HepG2 (cell line): ENCODE results near the gene CLDN22. TPM values are rescaled to one million over a fixed set of nuclear protein-coding genes. Genes with fewer than 3 reads are reported as not detected.

Experiments
- ATAC-seq: fragments of 200-7000 bp; cut with Tn5 transposase; 3 replicates; pipeline ENCODE4 v1.9.1; 2020; ENCODE audit warnings: mild to moderate bottlenecking, moderate library complexity
- BruUV-seq: library from RNA; stranded (reverse); fragments of 400-500 nt; replicated peaks from 2 replicates; lab custom pipeline; 2021; lab: Mats Ljungman, UMichigan
- CTCF ChIA-PET: fragments of 300-600 bp; formaldehyde crosslinking; extraction: SDS; loops from one replicate; lab custom pipeline; 2021; ENCODE audit warnings: low total read pairs, inconsistent platforms, low intra/inter-chr PET ratio; lab: Yijun Ruan, JAX
- POLR2A ChIA-PET: fragments of 350-600 bp; sonication (Branson Sonifier 250); formaldehyde crosslinking; loops from one replicate; lab custom pipeline; 2020; ENCODE audit warnings: antibody characterized with exemption, inconsistent platforms; lab: Yijun Ruan, JAX
- DNase-seq: peaks from one replicate; pipeline ENCODE4 v3.0.0-alpha.2; 2015; ENCODE audit warnings: low spot score
- FAIRE-seq: peaks from 3 replicates; lab custom pipeline; 2011; peaks lifted over from hg19 to GRCh38; lab: Jason Lieb, UNC
- H2AFZ ChIP-seq: one replicate; pipeline ENCODE4 v1.6.1; 2011; ENCODE audit warnings: low read length, inconsistent platforms
- H3K27ac ChIP-seq: fragments of 300-600 bp; 3 replicates; pipeline ENCODE4 v1.8.0; 2011; ENCODE audit warnings: mixed run types, mild to moderate bottlenecking, mixed read lengths, low read length, inconsistent platforms; ENCODE audit not compliant: insufficient read depth; ENCODE audit errors: extremely low read length
- H3K27me3 ChIP-seq, 2 experiments: fragments of 200-600 bp in 1 of 2; 2 replicates in 1 of 2; 3 replicates in 1 of 2; pipeline versions ENCODE4 v1.6.0 to v1.8.0; 2011; ENCODE audit warnings: low read length in 2 of 2, mild to moderate bottlenecking in 2 of 2, moderate library complexity in 2 of 2, inconsistent platforms in 1 of 2; ENCODE audit not compliant: insufficient read depth in 2 of 2, control insufficient read depth in 1 of 2
- H3K36me3 ChIP-seq, 2 experiments: fragments of 200-600 bp in 1 of 2; replicated peaks in 1 of 2; 2 replicates in 1 of 2; 3 replicates in 1 of 2; pipeline versions ENCODE4 v1.5.1 to v1.8.0; 2011; ENCODE audit warnings: low read length in 2 of 2, inconsistent platforms in 1 of 2; ENCODE audit not compliant: insufficient read depth in 2 of 2, control insufficient read depth in 1 of 2
- H3K4me1 ChIP-seq: 2 replicates; pipeline ENCODE4 v1.5.1; 2012; ENCODE audit warnings: low read length, inconsistent platforms; ENCODE audit not compliant: insufficient read depth
- H3K4me2 ChIP-seq: 2 replicates; pipeline ENCODE4 v1.6.0; 2011; ENCODE audit warnings: low read depth, low read length, inconsistent platforms
- H3K4me3 ChIP-seq, 3 experiments: fragments of 200-600 bp in 1 of 3; sonication (generic), shearing (Covaris generic) in 1 of 3; replicated peaks in 1 of 3; 2 replicates each; pipeline ENCODE4 v1.5.1; 2011 to 2016; ENCODE audit warnings: low read length in 3 of 3, inconsistent platforms in 2 of 3, low read depth in 2 of 3, mild to moderate bottlenecking in 2 of 3, control low read depth in 1 of 3, mixed read lengths in 1 of 3; ENCODE audit not compliant: insufficient read depth in 1 of 3
- H3K79me2 ChIP-seq: one replicate; pipeline ENCODE4 v1.6.1; 2011; ENCODE audit warnings: low read length, inconsistent platforms; ENCODE audit not compliant: insufficient read depth
- H3K9ac ChIP-seq: 2 replicates; pipeline ENCODE4 v1.6.0; 2011; ENCODE audit warnings: mild to moderate bottlenecking, low read depth, low read length, inconsistent platforms; ENCODE audit not compliant: insufficient read depth
- H3K9me3 ChIP-seq: 2 replicates; pipeline ENCODE4 v1.5.1; 2012; ENCODE audit warnings: mild to moderate bottlenecking, low read length
- H4K20me1 ChIP-seq: 2 replicates; pipeline ENCODE4 v1.6.0; 2011; ENCODE audit warnings: inconsistent platforms, mild to moderate bottlenecking, low read length, moderate library complexity; ENCODE audit not compliant: insufficient read depth
- DR1 ChIP-seq: sonication (generic); formaldehyde crosslinking; IDR thresholded peaks from 2 replicates; pipeline ENCODE4 v1.8.0; 2021; ENCODE audit warnings: mild to moderate bottlenecking, missing genetic modification reagents, inconsistent platforms
- EED ChIP-seq: sonication (generic); formaldehyde crosslinking; IDR thresholded peaks from 2 replicates; pipeline ENCODE4 v1.5.0; 2020; ENCODE audit warnings: mild to moderate bottlenecking, missing genetic modification reagents
- FOXA1 ChIP-seq, 2 experiments: fragments of 450-650 bp in 1 of 2; sonication (generic) in 1 of 2; formaldehyde crosslinking in 1 of 2; IDR thresholded peaks; 2 replicates each; pipeline versions ENCODE4 v1.4.0 to v1.6.1; 2016 to 2020; ENCODE audit warnings: missing genetic modification reagents in 1 of 2
- KLF6 ChIP-seq: IDR thresholded peaks from 2 replicates; pipeline ENCODE4 v1.8.0; 2016; ENCODE audit warnings: missing biosample characterization, missing genetic modification reagents
- MBD4 ChIP-seq: IDR thresholded peaks from 2 replicates; pipeline ENCODE4 v1.6.1; 2012; ENCODE audit warnings: low read length, inconsistent platforms, borderline replicate concordance
- NAIF1 ChIP-seq: sonication (generic); formaldehyde crosslinking; IDR thresholded peaks from 2 replicates; pipeline ENCODE4 v1.5.0; 2020; ENCODE audit warnings: mild to moderate bottlenecking, missing genetic modification reagents, borderline replicate concordance
- SOX5 ChIP-seq: IDR thresholded peaks from 2 replicates; pipeline ENCODE4 v1.6.1; 2016; ENCODE audit warnings: borderline replicate concordance
- STAT6 ChIP-seq: sonication (generic); formaldehyde crosslinking; IDR thresholded peaks from 2 replicates; pipeline ENCODE4 v1.4.0; 2020; ENCODE audit warnings: missing genetic modification reagents, mild to moderate bottlenecking, borderline replicate concordance
- ZNF652 ChIP-seq: IDR thresholded peaks from 2 replicates; pipeline ENCODE4 v1.6.1; 2016; ENCODE audit warnings: low read depth, borderline replicate concordance
- ZNF691 ChIP-seq: sonication (generic); formaldehyde crosslinking; IDR thresholded peaks from 2 replicates; pipeline ENCODE4 v1.4.0; 2020; ENCODE audit warnings: missing genetic modification reagents, low read depth, mild to moderate bottlenecking, borderline replicate concordance
- ZNF703 ChIP-seq: sonication (generic); formaldehyde crosslinking; IDR thresholded peaks from 2 replicates; pipeline ENCODE4 v1.5.1; 2020; ENCODE audit warnings: missing genetic modification reagents, mild to moderate bottlenecking, moderate library complexity, borderline replicate concordance
- ZNF773 ChIP-seq: sonication (generic); formaldehyde crosslinking; IDR thresholded peaks from 2 replicates; pipeline ENCODE4 v1.4.0; 2020; ENCODE audit warnings: missing genetic modification reagents, borderline replicate concordance
- ZNF879 ChIP-seq: sonication (generic); formaldehyde crosslinking; IDR thresholded peaks from 2 replicates; pipeline ENCODE4 v1.8.1; 2023; ENCODE audit warnings: missing genetic modification reagents
- WGBS: methylation state at CpG from one replicate; pipeline ENCODE4 v1.1.6; 2017; ENCODE audit warnings: low lambda C conversion rate; 5-methylcytosine and 5-hydroxymethylcytosine counted together
- in situ Hi-C: cut with HindIII; loops from 2 replicates; pipeline ENCODE4 v1.10.0; 2017; ENCODE audit warnings: low pct_unique_long_range_greater_than_20kb; ENCODE audit not compliant: extremely low pct_ligation_motif_present
- intact Hi-C: fragments of 100-400 bp; cut with micrococcal nuclease; formaldehyde crosslinking; loops from one replicate; pipeline ENCODE4 v1.10.0; 2022; ENCODE audit not compliant: unreplicated experiment
- polyA plus RNA-seq, 8 experiments: library from polyadenylated mRNA; depleted of rRNA in 3 of 8; stranded (reverse) in 7 of 8; unstranded in 1 of 8; fragments of >200 nt; fragmentation: Illumina TruSeq in 4 of 8; extraction: Trizol in 4 of 8; gene quantifications; 2 replicates each; pipeline versions ENCODE4 v1.2.1 to v1.2.3, GENCODE V29; 2011 to 2016; ENCODE audit warnings: low read depth in 4 of 8, missing spikeins in 1 of 8, mixed read lengths in 1 of 8; ENCODE audit not compliant: insufficient read depth in 1 of 8
- total RNA-seq, 5 experiments: library from RNA; depleted of rRNA; stranded (reverse); fragments of >200 nt; fragmentation: Illumina TruSeq; extraction: Trizol; gene quantifications; 2 replicates each; pipeline ENCODE4 v1.2.3, GENCODE V29; 2016; ENCODE audit warnings: low read depth in 1 of 5
- TF ChIP-seq, protein P1 (sequence below): sonication (generic); formaldehyde crosslinking; IDR thresholded peaks from 2 replicates; pipeline ENCODE4 v1.9.0; 2021; ENCODE audit warnings: missing genetic modification reagents, mild to moderate bottlenecking, borderline replicate concordance

Gene CLDN22
- total and polyA plus RNA-seq, 2 of the 13 experiments (the other 11 are each of a cell fraction or from before 2014, with no cell fraction given): 0.07 TPM; not detected in 1

GRCh38 chr4:183337349-183337748 lies 17.3 kb upstream of the CLDN22 start:
- ATAC-seq (peak; percentile 29; the same call in 2 of the 3 replicates), DNase-seq (no peak), FAIRE-seq (no peak)
- in situ Hi-C loops (no loop called here), intact Hi-C loops (no loop called here)
- BruUV-seq: no TSS peak
- Histone ChIP-seq H4K20me1 (no peaks in the 10 kb centered on the region), H3K4me3 (no peak overlapping the region), H3K36me3 (no peaks in the 10 kb centered on the region), H3K9me3 (no peaks in the 10 kb centered on the region), H3K27me3 (no peaks in the 10 kb centered on the region; a peak in 1 of 5 replicates), H3K4me1 (peaks cover 9% of the 10 kb centered on the region), H3K79me2 (no peaks in the 10 kb centered on the region), H3K4me2 (no peak overlapping the region), H3K9ac (no peak overlapping the region), H3K27ac (no peak overlapping the region), H2AFZ (no peak overlapping the region)
- 67% methylated on average over 8 of the region's 9 CpGs for WGBS
- POLR2A ChIA-PET: no interaction called here
- CTCF ChIA-PET: no interaction called here
- no peak for TF ChIP-seq FOXA1 (IDR thresholded peaks at IDR 0.05)
- TF ChIP-seq FOXA1 (CRISPR knock-in tag; IDR thresholded peaks at IDR 0.05): no peak
- TF ChIP-seq NAIF1 (CRISPR knock-in tag): no peak
- no peak for TF ChIP-seq SOX5 (CRISPR knock-in tag)
- no peak for TF ChIP-seq ZNF773 (CRISPR knock-in tag)
- TF ChIP-seq DR1 (CRISPR knock-in tag): no peak

- ATAC-seq: no peak
- no peak overlapping the region for H2AFZ ChIP-seq
- TF ChIP-seq KLF6: no peak
- TF ChIP-seq, protein P1, sequence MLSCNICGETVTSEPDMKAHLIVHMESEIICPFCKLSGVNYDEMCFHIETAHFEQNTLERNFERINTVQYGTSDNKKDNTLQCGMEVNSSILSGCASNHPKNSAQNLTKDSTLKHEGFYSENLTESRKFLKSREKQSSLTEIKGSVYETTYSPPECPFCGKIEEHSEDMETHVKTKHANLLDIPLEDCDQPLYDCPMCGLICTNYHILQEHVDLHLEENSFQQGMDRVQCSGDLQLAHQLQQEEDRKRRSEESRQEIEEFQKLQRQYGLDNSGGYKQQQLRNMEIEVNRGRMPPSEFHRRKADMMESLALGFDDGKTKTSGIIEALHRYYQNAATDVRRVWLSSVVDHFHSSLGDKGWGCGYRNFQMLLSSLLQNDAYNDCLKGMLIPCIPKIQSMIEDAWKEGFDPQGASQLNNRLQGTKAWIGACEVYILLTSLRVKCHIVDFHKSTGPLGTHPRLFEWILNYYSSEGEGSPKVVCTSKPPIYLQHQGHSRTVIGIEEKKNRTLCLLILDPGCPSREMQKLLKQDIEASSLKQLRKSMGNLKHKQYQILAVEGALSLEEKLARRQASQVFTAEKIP: no peak
- TF ChIP-seq ZNF652 (CRISPR knock-in tag): no peak
- no peak for TF ChIP-seq ZNF691 (CRISPR knock-in tag)
- TF ChIP-seq ZNF879 (CRISPR knock-in tag): no peak
- TF ChIP-seq MBD4: no peak
- no peak for TF ChIP-seq STAT6
- TF ChIP-seq ZNF703 (CRISPR knock-in tag): no peak
- no peak for TF ChIP-seq EED (CRISPR knock-in tag)
These were observed 15.4 kb upstream of the CLDN22 start for GRCh38 chr4:183335369-183335940.

More at GRCh38 chr4:183335369-183335940, 15.4 kb upstream of the CLDN22 start:
- ChIA-PET CTCF (no interaction called here), POLR2A (no interaction called here)
- FAIRE-seq: no peak
- no peak overlapping the region for H3K4me3 ChIP-seq
- H3K79me2 ChIP-seq: no peaks in the 10 kb centered on the region
- intact Hi-C loops (no loop called here), in situ Hi-C loops (no loop called here)
- peak; percentile 31 for DNase-seq
- BruUV-seq: no TSS peak
- H4K20me1 ChIP-seq: no peaks in the 10 kb centered on the region
- no peaks in the 10 kb centered on the region; a peak in 1 of 5 replicates for H3K27me3 ChIP-seq
- H3K9ac ChIP-seq: no peak overlapping the region
- no peaks in the 10 kb centered on the region for H3K9me3 ChIP-seq
- no peaks in the 10 kb centered on the region for H3K36me3 ChIP-seq
- H3K27ac ChIP-seq: no peak overlapping the region
- H3K4me2 ChIP-seq: no peak overlapping the region
- H3K4me1 ChIP-seq: peaks cover 13% of the 10 kb centered on the region
- WGBS: 37% methylated on average over 3 of the region's 3 CpGs
